DOHH2 (cell line): Measurements from ENCODE around the gene ARHGAP20.

Experiments
- CTCF ChIP-seq: fragments of 200-600 bp; sonication (generic); IDR thresholded peaks from one replicate; pipeline ENCODE4 v1.5.1; 2014; ENCODE audit warnings: antibody characterized with exemption, mild to moderate bottlenecking, low read depth, low read length; ENCODE audit not compliant: poor library complexity, severe bottlenecking
- EZH2phosphoT487 ChIP-seq: fragments of 200-600 bp; sonication (generic); IDR thresholded peaks from 2 replicates; pipeline ENCODE4 v1.6.1; 2017; ENCODE audit warnings: borderline replicate concordance, mild to moderate bottlenecking, antibody characterized with exemption, low read length, moderate library complexity, mixed read lengths

GRCh38 chr11:110645253-110645652 is 67.0 kb downstream of the ARHGAP20 start:
- no peak for TF ChIP-seq CTCF
- no peak for TF ChIP-seq EZH2phosphoT487
